GM12875 (cell line): ENCODE measurements around the gene TNFRSF25.

Experiments used
- H3K4me3 ChIP-seq: one replicate; pipeline ENCODE4 v1.5.1; 2011; ENCODE audit warnings: low read depth, low read length, control low read depth
- CTCF ChIP-seq: IDR thresholded peaks from 2 replicates; pipeline ENCODE4 v1.5.1; 2011; ENCODE audit warnings: low read depth, mild to moderate bottlenecking, control low read depth, inconsistent platforms, low read length, moderate library complexity, borderline replicate concordance; ENCODE audit not compliant: insufficient read depth

The TNFRSF25 gene

GRCh38 chr1:6507037-6507428, 41.1 kb upstream of the TNFRSF25 start:
- no peak for TF ChIP-seq CTCF
- no peak overlapping the region for H3K4me3 ChIP-seq

- H3K4me3 ChIP-seq: no peak overlapping the region
- TF ChIP-seq CTCF: no peak
These were observed 40.5 kb upstream of the TNFRSF25 start for GRCh38 chr1:6506210-6507036.

- H3K4me3 ChIP-seq: no peak overlapping the region
- no peak for TF ChIP-seq CTCF
These were observed 39.6 kb upstream of the TNFRSF25 start for GRCh38 chr1:6505367-6506209.

GRCh38 chr1:6504887-6505286, 38.9 kb upstream of the TNFRSF25 start:
- H3K4me3 ChIP-seq: no peak overlapping the region
- TF ChIP-seq CTCF: no peak

GRCh38 chr1:6503884-6504602, 38.1 kb upstream of the TNFRSF25 start:
- TF ChIP-seq CTCF: no peak

GRCh38 chr1:6502000-6502891, 36.3 kb upstream of the TNFRSF25 start:
- no peak overlapping the region for H3K4me3 ChIP-seq
- no peak for TF ChIP-seq CTCF

More at GRCh38 chr1:6503884-6504602, 38.1 kb upstream of the TNFRSF25 start:
- H3K4me3 ChIP-seq: no peak overlapping the region
